IMR-90 (cell line): ENCODE data around the gene AOC2. TPM values are rescaled to one million over a fixed set of nuclear protein-coding genes. Genes with fewer than 3 reads are reported as not detected.
"Not testable (repeated sequence)": the region's sequence is repeated elsewhere in the genome, so short reads cannot be mapped to it uniquely, and the experiment has no call there.

Experiments used
- ATAC-seq: fragments of 200-7000 bp; cut with Tn5 transposase; 2 replicates; pipeline ENCODE4 v1.9.1; 2020; ENCODE audit warnings: low read depth, mild to moderate bottlenecking, moderate library complexity
- BruUV-seq: library from RNA; stranded (reverse); fragments of 400-500 nt; replicated peaks from 2 replicates; lab custom pipeline; 2021; lab: Mats Ljungman, UMichigan
- CTCF ChIA-PET: fragments of 300-600 bp; formaldehyde crosslinking; extraction: SDS; loops from one replicate; lab custom pipeline; 2021; ENCODE audit warnings: antibody characterized with exemption; lab: Yijun Ruan, JAX
- POLR2A ChIA-PET: fragments of 300-600 bp; sonication (Branson Sonifier 250); formaldehyde crosslinking; loops from one replicate; lab custom pipeline; 2022; ENCODE audit warnings: antibody characterized with exemption; ENCODE audit not compliant: unreplicated experiment; lab: Charles Lee
- DNase-seq: peaks from one replicate; pipeline ENCODE4 v3.0.0; 2013
- H2AFZ ChIP-seq: replicated peaks from 2 replicates; pipeline ENCODE3; 2013; ENCODE audit warnings: low read length, mild to moderate bottlenecking; ENCODE audit not compliant: poor library complexity
- H2AK5ac ChIP-seq: 2 replicates; pipeline ENCODE4 v1.6.1; 2013; ENCODE audit warnings: low read depth, low read length, inconsistent platforms
- H2AK9ac ChIP-seq: replicated peaks from 2 replicates; pipeline ENCODE3; 2013; ENCODE audit warnings: mild to moderate bottlenecking, low read depth, low read length, moderate library complexity; ENCODE audit not compliant: poor library complexity
- H2BK120ac ChIP-seq: 2 replicates; pipeline ENCODE4 v1.6.1; 2013; ENCODE audit warnings: low read depth, low read length, inconsistent platforms
- H2BK15ac ChIP-seq: 3 replicates; pipeline ENCODE4 v1.6.1; 2013; ENCODE audit warnings: low read depth, low read length, inconsistent platforms
- H2BK20ac ChIP-seq: 2 replicates; pipeline ENCODE4 v1.6.1; 2013; ENCODE audit warnings: low read depth, mild to moderate bottlenecking, inconsistent platforms, low read length, moderate library complexity
- H2BK5ac ChIP-seq: 2 replicates; pipeline ENCODE4 v1.6.1; 2013; ENCODE audit warnings: mild to moderate bottlenecking, low read depth, low read length, inconsistent platforms; ENCODE audit not compliant: poor library complexity, severe bottlenecking
- H3K14ac ChIP-seq: replicated peaks from 2 replicates; pipeline ENCODE4 v1.6.1; 2013; ENCODE audit warnings: low read depth, low read length, inconsistent platforms
- H3K18ac ChIP-seq: 2 replicates; pipeline ENCODE4 v1.6.1; 2013; ENCODE audit warnings: low read depth, low read length, control low read depth
- H3K23ac ChIP-seq: 2 replicates; pipeline ENCODE4 v1.6.1; 2013; ENCODE audit warnings: low read depth, low read length, inconsistent platforms
- H3K27ac ChIP-seq: 2 replicates; pipeline ENCODE4 v1.5.1; 2013; ENCODE audit warnings: mild to moderate bottlenecking, control low read depth, low read length; ENCODE audit not compliant: insufficient read depth
- H3K27me3 ChIP-seq: 2 replicates; pipeline ENCODE4 v1.6.1; 2013; ENCODE audit warnings: low read length; ENCODE audit not compliant: control insufficient read depth, insufficient read depth
- H3K36me3 ChIP-seq: 2 replicates; pipeline ENCODE4 v1.6.1; 2013; ENCODE audit warnings: low read length, mixed read lengths; ENCODE audit not compliant: control insufficient read depth, insufficient read depth
- H3K4ac ChIP-seq: 2 replicates; pipeline ENCODE4 v1.6.1; 2013; ENCODE audit warnings: low read depth, low read length, inconsistent platforms
- H3K4me1 ChIP-seq: 2 replicates; pipeline ENCODE4 v1.6.1; 2013; ENCODE audit warnings: low read length, mixed read lengths; ENCODE audit not compliant: control insufficient read depth, insufficient read depth
- H3K4me2 ChIP-seq: 2 replicates; pipeline ENCODE4 v1.6.1; 2013; ENCODE audit warnings: low read depth, mild to moderate bottlenecking, control low read depth, low read length, moderate library complexity
- H3K4me3 ChIP-seq: 2 replicates; pipeline ENCODE4 v1.5.1; 2013; ENCODE audit warnings: low read depth, mild to moderate bottlenecking, control low read depth, low read length, moderate library complexity; ENCODE audit not compliant: insufficient read depth
- H3K56ac ChIP-seq: 2 replicates; pipeline ENCODE4 v1.6.1; 2013; ENCODE audit warnings: low read length, inconsistent platforms; ENCODE audit not compliant: insufficient read depth; ENCODE audit errors: extremely low read depth
- H3K79me1 ChIP-seq, 2 experiments: 2 replicates each; pipeline ENCODE4 v1.6.1; 2013; ENCODE audit warnings: low read length in 2 of 2, inconsistent platforms in 1 of 2, low read depth in 1 of 2
- H3K9ac ChIP-seq: 2 replicates; pipeline ENCODE4 v1.6.1; 2013; ENCODE audit warnings: low read depth, low read length, control low read depth
- H3K9me1 ChIP-seq: 2 replicates; pipeline ENCODE4 v1.6.1; 2013; ENCODE audit warnings: low read length, inconsistent platforms; ENCODE audit not compliant: insufficient read depth
- H3K9me3 ChIP-seq: 2 replicates; pipeline ENCODE4 v1.6.1; 2013; ENCODE audit warnings: low read length; ENCODE audit not compliant: control insufficient read depth, insufficient read depth
- H4K20me1 ChIP-seq: 2 replicates; pipeline ENCODE4 v1.6.1; 2013; ENCODE audit warnings: low read length, inconsistent platforms; ENCODE audit not compliant: insufficient read depth
- H4K5ac ChIP-seq: 2 replicates; pipeline ENCODE4 v1.6.1; 2013; ENCODE audit warnings: mild to moderate bottlenecking, low read depth, low read length, control low read depth
- H4K8ac ChIP-seq, 2 experiments: 2 replicates each; pipeline ENCODE4 v1.6.1; 2013; ENCODE audit warnings: low read depth in 2 of 2, low read length in 2 of 2, control low read depth in 1 of 2, inconsistent platforms in 1 of 2
- H4K91ac ChIP-seq: 2 replicates; pipeline ENCODE4 v1.6.1; 2013; ENCODE audit warnings: low read depth, low read length, inconsistent platforms; ENCODE audit not compliant: insufficient read depth
- WGBS, 2 experiments: methylation state at CpG; one replicate each; pipeline versions ENCODE4 v1.1.5 to v1.1.7; 2013; ENCODE audit warnings: missing lambda C conversion rate in 2 of 2; ENCODE audit not compliant: insufficient read length in 1 of 2; ENCODE audit errors: extremely low coverage in 2 of 2; 5-methylcytosine and 5-hydroxymethylcytosine counted together
- dilution Hi-C: fragments of 300-500 bp; cut with HindIII; formaldehyde crosslinking; loops from one replicate; pipeline ENCODE4 v1.14.3; 2018; ENCODE audit warnings: low sequenced_read_pairs; ENCODE audit not compliant: unreplicated experiment
- in situ Hi-C: fragments of 300-500 bp; cut with MboI; formaldehyde crosslinking; loops from 3 replicates; pipeline ENCODE4 v1.14.3; 2019; ENCODE audit warnings: low sequenced_read_pairs, inconsistent platforms, mixed read lengths
- intact Hi-C: fragments of 100-400 bp; cut with micrococcal nuclease; formaldehyde crosslinking; loops from 2 replicates; pipeline ENCODE4 v1.10.0; 2022
- microRNA-seq, 2 experiments: library from miRNA; stranded (forward) in 1 of 2; unstranded in 1 of 2; fragments of 10-50 nt in 1 of 2; fragments of <30 nt in 1 of 2; gene quantifications in 1 of 2; microRNA quantifications in 1 of 2; one replicate each; pipeline versions ENCODE3 to v1.1.0; 2013 to 2020; ENCODE audit not compliant: insufficient read depth in 1 of 2, insufficient read length in 1 of 2, unreplicated experiment in 1 of 2
- polyA plus RNA-seq, 3 experiments: library from polyadenylated mRNA; depleted of rRNA; stranded (reverse); fragments of >200 nt; gene quantifications; 2 replicates each; pipeline ENCODE4 v1.2.3, GENCODE V29; 2012; ENCODE audit warnings: low replicate concordance in 1 of 3
- small RNA-seq, 5 experiments: library from RNA; depleted of rRNA; stranded (forward); fragments of <200 nt; gene quantifications; one replicate each; pipeline ENCODE3, GENCODE V24; 2012
- total RNA-seq: library from RNA; depleted of rRNA; stranded (reverse); fragments of >200 nt; gene quantifications from 2 replicates; pipeline ENCODE4 v1.2.3, GENCODE V29; 2012; rRNA removed

The AOC2 gene
- total and polyA plus RNA-seq, 2 of the 4 experiments (the other 2 are of a cell fraction), result 0.36 to 0.41 TPM

GRCh38 chr17:42899981-42900380, 55.6 kb downstream of the AOC2 start:
- H3K23ac ChIP-seq, dilution Hi-C loops, H2BK120ac ChIP-seq, DNase-seq, H4K5ac ChIP-seq, POLR2A ChIA-PET, H3K18ac ChIP-seq, ATAC-seq, H3K9ac ChIP-seq, H4K8ac ChIP-seq, H3K14ac ChIP-seq, H3K9me3 ChIP-seq, intact Hi-C loops, H2AFZ ChIP-seq, H2BK5ac ChIP-seq, H3K4ac ChIP-seq, H3K9me1 ChIP-seq, H3K56ac ChIP-seq, H3K27ac ChIP-seq, CTCF ChIA-PET, BruUV-seq, H3K4me2 ChIP-seq, H3K4me1 ChIP-seq, H2BK15ac ChIP-seq, H3K4me3 ChIP-seq, H4K91ac ChIP-seq, H2AK5ac ChIP-seq, H4K20me1 ChIP-seq, H2BK20ac ChIP-seq, H3K79me1 ChIP-seq, H2AK9ac ChIP-seq, H3K36me3 ChIP-seq: not testable (repeated sequence)
- 75% methylated on average over 2 of the region's 3 CpGs; no CpG with 5 or more reads in 1 of the 2 experiments for WGBS, 2 experiments
- H3K27me3 ChIP-seq, result peaks cover 31% of the 10 kb centered on the region
- in situ Hi-C loops, result loop anchor here (25.0 kb wide), 1 partner anchor 412 kb away; no protein-coding TSS in a partner anchor

Small RNA genes within 50 kb of the gene (microRNA-seq; reads per million reads assigned to microRNA genes)
- 0 to 0.73 reads per million in 2 experiments for gene MIR6781 (ENCODE audit: insufficient read depth in 1 of 2, insufficient read length in 1 of 2, unreplicated experiment in 1 of 2)
- not detected for gene RNU6-287P (ENCODE audit: insufficient read depth, insufficient read length)

Small RNA genes within 50 kb of the gene (small RNA-seq; reads per million reads assigned to genes)
- gene MIR6781 (0 reads per million in 5 experiments), gene RNU6-287P (0 reads per million in 5 experiments)

Other genes with a start within 250 kb of the AOC2 start
- gene RETREG3, start 235.2 kb upstream of the AOC2 start, total RNA-seq, result 44.1 and 47.2 TPM in 2 replicates
- gene RETREG3, start 235.2 kb upstream of the AOC2 start, polyA plus RNA-seq (2012; rRNA removed), result 18.1 and 24.4 TPM in 2 replicates
- 38.9 and 42.5 TPM in 2 replicates for gene TUBG1, start 234.9 kb upstream of the AOC2 start, total RNA-seq
- gene TUBG1, start 234.9 kb upstream of the AOC2 start, polyA plus RNA-seq (2012; rRNA removed), result 93.8 and 94.5 TPM in 2 replicates
- 3.3 and 3.6 TPM in 2 replicates for gene TUBG2, start 185.3 kb upstream of the AOC2 start, total RNA-seq
- gene TUBG2, start 185.3 kb upstream of the AOC2 start, polyA plus RNA-seq (2012; rRNA removed), result 19.4 and 24.6 TPM in 2 replicates
- 2.5 and 2.9 TPM in 2 replicates for gene PLEKHH3, start 167.6 kb upstream of the AOC2 start, total RNA-seq
- gene PLEKHH3, start 167.6 kb upstream of the AOC2 start, polyA plus RNA-seq (2012; rRNA removed), result 10.5 and 13.2 TPM in 2 replicates
- gene CCR10, start 162.7 kb upstream of the AOC2 start, total RNA-seq, result 0.36 and 0.56 TPM in 2 replicates
- gene CCR10, start 162.7 kb upstream of the AOC2 start, polyA plus RNA-seq (2012; rRNA removed), result 2.4 and 3.0 TPM in 2 replicates
- gene CNTNAP1, start 162.0 kb upstream of the AOC2 start, total RNA-seq, result 10.6 and 12.2 TPM in 2 replicates
- 72.2 and 77.0 TPM in 2 replicates for gene CNTNAP1, start 162.0 kb upstream of the AOC2 start, polyA plus RNA-seq (2012; rRNA removed)
- 17.6 and 18.6 TPM in 2 replicates for gene EZH1, start 99.5 kb upstream of the AOC2 start, total RNA-seq
- gene EZH1, start 99.5 kb upstream of the AOC2 start, polyA plus RNA-seq (2012; rRNA removed), result 21.1 and 27.3 TPM in 2 replicates
- 0.18 and 0.28 TPM in 2 replicates for gene RAMP2, start 83.4 kb upstream of the AOC2 start, total RNA-seq
- gene RAMP2, start 83.4 kb upstream of the AOC2 start, polyA plus RNA-seq (2012; rRNA removed), result 1.6 and 2.5 TPM in 2 replicates
- 71.3 and 78.3 TPM in 2 replicates for gene VPS25, start 71.1 kb upstream of the AOC2 start, total RNA-seq
- 127 and 130 TPM in 2 replicates for gene VPS25, start 71.1 kb upstream of the AOC2 start, polyA plus RNA-seq (2012; rRNA removed)
- 1.3 and 1.9 TPM in 2 replicates for gene WNK4, start 64.0 kb upstream of the AOC2 start, total RNA-seq
- gene WNK4, start 64.0 kb upstream of the AOC2 start, polyA plus RNA-seq (2012; rRNA removed), result 15.1 and 16.2 TPM in 2 replicates
- gene COA3, start 45.9 kb upstream of the AOC2 start, total RNA-seq, result 50.5 and 78.1 TPM in 2 replicates
- 66.8 and 75.9 TPM in 2 replicates for gene COA3, start 45.9 kb upstream of the AOC2 start, polyA plus RNA-seq (2012; rRNA removed)
- gene CNTD1, start 45.7 kb upstream of the AOC2 start, total RNA-seq, result not detected in 2 replicates
- not detected in 2 replicates for gene CNTD1, start 45.7 kb upstream of the AOC2 start, polyA plus RNA-seq (2012; rRNA removed)
- gene BECN1, start 20.3 kb upstream of the AOC2 start, total RNA-seq, result 93.9 and 119 TPM in 2 replicates
- gene BECN1, start 20.3 kb upstream of the AOC2 start, polyA plus RNA-seq (2012; rRNA removed), result 73.1 and 84.0 TPM in 2 replicates
- 72.4 and 92.2 TPM in 2 replicates for gene PSME3, start 11.2 kb upstream of the AOC2 start, total RNA-seq
- gene PSME3, start 11.2 kb upstream of the AOC2 start, polyA plus RNA-seq (2012; rRNA removed), result 89.4 and 100 TPM in 2 replicates
- under 0.01 TPM in 1 of 2 replicates, not detected in the other for gene AOC3, start 6.6 kb downstream of the AOC2 start, total RNA-seq
- 0.10 and 0.17 TPM in 2 replicates for gene AOC3, start 6.6 kb downstream of the AOC2 start, polyA plus RNA-seq (2012; rRNA removed)
- gene G6PC1, start 56.2 kb downstream of the AOC2 start, total RNA-seq, result not detected in 2 replicates
- gene G6PC1, start 56.2 kb downstream of the AOC2 start, polyA plus RNA-seq (2012; rRNA removed), result not detected in 2 replicates
- 55.0 and 58.9 TPM in 2 replicates for gene AARSD1, start 119.9 kb downstream of the AOC2 start, total RNA-seq
- 53.0 and 58.9 TPM in 2 replicates for gene AARSD1, start 119.9 kb downstream of the AOC2 start, polyA plus RNA-seq (2012; rRNA removed)
- gene PTGES3L, start 135.5 kb downstream of the AOC2 start, total RNA-seq, result 1.4 and 2.2 TPM in 2 replicates
- gene PTGES3L, start 135.5 kb downstream of the AOC2 start, polyA plus RNA-seq (2012; rRNA removed), result 1.7 and 2.4 TPM in 2 replicates
- gene RUNDC1, start 136.0 kb downstream of the AOC2 start, total RNA-seq, result 7.0 and 8.1 TPM in 2 replicates
- 7.4 and 7.9 TPM in 2 replicates for gene RUNDC1, start 136.0 kb downstream of the AOC2 start, polyA plus RNA-seq (2012; rRNA removed)
- gene RPL27, start 153.8 kb downstream of the AOC2 start, total RNA-seq, result 1,595 and 1,663 TPM in 2 replicates
- 2,806 and 4,622 TPM in 2 replicates for gene RPL27, start 153.8 kb downstream of the AOC2 start, polyA plus RNA-seq (2012; rRNA removed)
- 13.1 and 17.0 TPM in 2 replicates for gene IFI35, start 162.2 kb downstream of the AOC2 start, total RNA-seq
- gene IFI35, start 162.2 kb downstream of the AOC2 start, polyA plus RNA-seq (2012; rRNA removed), result 15.0 and 15.8 TPM in 2 replicates
- gene VAT1, start 177.8 kb downstream of the AOC2 start, total RNA-seq, result 81.1 and 101 TPM in 2 replicates
- gene VAT1, start 177.8 kb downstream of the AOC2 start, polyA plus RNA-seq (2012; rRNA removed), result 97.3 and 108 TPM in 2 replicates
- gene RND2, start 180.7 kb downstream of the AOC2 start, total RNA-seq, result 1.1 TPM in 2 replicates
- gene RND2, start 180.7 kb downstream of the AOC2 start, polyA plus RNA-seq (2012; rRNA removed), result 1.8 and 1.9 TPM in 2 replicates